Stimulated activated CD8-positive, alpha-beta memory T cell treated with anti-CD3 and anti-CD28 coated beads, Interleukin-4, amount 100 ng/mL, for 24 hours (primary cell): ENCODE results near the gene LRRN4CL.
"Not testable (repeated sequence)": the region's sequence is repeated elsewhere in the genome, so short reads cannot be mapped to it uniquely, and the experiment has no call there.

Experiments used
- DNase-seq: peaks from one replicate; pipeline ENCODE4 v3.0.0-alpha.2; 2020; ENCODE audit warnings: low read depth

LRRN4CL gene

GRCh38 chr11:62676698-62677097 is 12.6 kb downstream of the LRRN4CL start:
- no peak for DNase-seq

GRCh38 chr11:62675415-62675814 is 13.9 kb downstream of the LRRN4CL start:
- not testable (repeated sequence) for DNase-seq

GRCh38 chr11:62673196-62673525 is 16.2 kb downstream of the LRRN4CL start:
- no peak for DNase-seq

- peak; percentile 65 for DNase-seq
These were observed 17.5 kb downstream of the LRRN4CL start, which contains the start of the genes LBHD1 and UQCC3 for GRCh38 chr11:62671608-62672389. TSS of gene LBHD1 (minus strand) at chr11:62672267. CDS start at chr11:62670031, 2,236 bp downstream. TSS of gene UQCC3 (plus strand) at chr11:62671673. CDS start at chr11:62671746, 73 bp downstream.

- no peak for DNase-seq
These were observed 18.1 kb downstream of the LRRN4CL start for GRCh38 chr11:62671236-62671607.

GRCh38 chr11:62669420-62670161 is 19.7 kb downstream of the LRRN4CL start:
- no peak for DNase-seq

- no peak for DNase-seq
These were observed 21.9 kb downstream of the LRRN4CL start for GRCh38 chr11:62667460-62667859.

- DNase-seq = no peak
These were observed 22.9 kb downstream of the LRRN4CL start for GRCh38 chr11:62666259-62666926.

GRCh38 chr11:62665599-62666258 is 23.6 kb downstream of the LRRN4CL start:
- peak; percentile 58 for DNase-seq

- peak; percentile 92 for DNase-seq
These were observed 24.2 kb downstream of the LRRN4CL start, which contains the start of the genes C11orf98 and CSKMT for GRCh38 chr11:62665075-62665598. TSS of gene C11orf98 (minus strand) at chr11:62665210. CDS start at chr11:62665169, 41 bp downstream. TSS of gene CSKMT (plus strand) at chr11:62665312. CDS start at chr11:62665880, 568 bp downstream.

GRCh38 chr11:62664405-62665074 is 24.8 kb downstream of the LRRN4CL start:
- no peak for DNase-seq

- DNase-seq = no peak
These were observed 32.4 kb downstream of the LRRN4CL start for GRCh38 chr11:62656796-62657429.

- no peak for DNase-seq
These were observed 35.0 kb downstream of the LRRN4CL start for GRCh38 chr11:62654297-62654696.

- DNase-seq = no peak
These were observed 36.9 kb downstream of the LRRN4CL start for GRCh38 chr11:62652161-62653006.

GRCh38 chr11:62650283-62650682 is 39.0 kb downstream of the LRRN4CL start:
- not testable (repeated sequence) for DNase-seq

GRCh38 chr11:62649486-62649885 is 39.8 kb downstream of the LRRN4CL start:
- no peak for DNase-seq

GRCh38 chr11:62648967-62649364 is 40.4 kb downstream of the LRRN4CL start:
- DNase-seq = no peak

- no peak for DNase-seq
These were observed 41.0 kb downstream of the LRRN4CL start for GRCh38 chr11:62648185-62648966.

- DNase-seq = no peak
These were observed 41.7 kb downstream of the LRRN4CL start for GRCh38 chr11:62647609-62648005.
